PC-9 (cell line): Measurements from ENCODE around the gene PRKG1. TPM values are rescaled to one million over a fixed set of nuclear protein-coding genes. Genes with fewer than 3 reads are reported as not detected.

Source experiments
- BruUV-seq: library from RNA; stranded (reverse); fragments of 400-500 nt; replicated peaks from 2 replicates; lab custom pipeline; 2021; lab: Mats Ljungman, UMichigan
- CTCF ChIA-PET: fragments of 300-600 bp; sonication (Branson Sonifier 250); formaldehyde crosslinking; loops from one replicate; lab custom pipeline; 2022; ENCODE audit warnings: antibody characterized with exemption; lab: Charles Lee
- POLR2A ChIA-PET: fragments of 300-600 bp; sonication (Branson Sonifier 250); formaldehyde crosslinking; loops from one replicate; lab custom pipeline; 2022; ENCODE audit warnings: antibody characterized with exemption; ENCODE audit not compliant: unreplicated experiment; lab: Charles Lee
- DNase-seq, 2 experiments: peaks; one replicate each; pipeline versions ENCODE4 v3.0.0 to v3.0.0-alpha.2; 2015 to 2022; ENCODE audit warnings: mixed read lengths in 1 of 2
- H2AFZ ChIP-seq: fragments of 200-600 bp; sonication (generic); 2 replicates; pipeline ENCODE4 v1.8.1; 2017; ENCODE audit warnings: antibody characterized with exemption
- H3F3A ChIP-seq: fragments of 200-600 bp; sonication (generic); 2 replicates; pipeline ENCODE4 v1.8.1; 2017; ENCODE audit warnings: antibody characterized with exemption, mild to moderate bottlenecking, low read depth; ENCODE audit not compliant: insufficient read depth
- H3K27ac ChIP-seq: fragments of 200-600 bp; sonication (generic); 2 replicates; pipeline ENCODE4 v1.6.1; 2016; ENCODE audit warnings: mixed run types
- H3K27me3 ChIP-seq: fragments of 200-600 bp; sonication (generic); 2 replicates; pipeline ENCODE4 v1.6.1; 2016; ENCODE audit warnings: low read depth, mixed run types; ENCODE audit not compliant: insufficient read depth
- H3K36me3 ChIP-seq: fragments of 200-600 bp; sonication (generic); 2 replicates; pipeline ENCODE4 v1.6.1; 2016; ENCODE audit warnings: low read depth, mixed run types
- H3K4me1 ChIP-seq: fragments of 200-600 bp; sonication (generic); replicated peaks from 2 replicates; pipeline ENCODE4 v1.6.1; 2016; ENCODE audit warnings: mixed run types; ENCODE audit not compliant: insufficient read depth
- H3K4me2 ChIP-seq: fragments of 200-600 bp; sonication (generic); 2 replicates; pipeline ENCODE4 v1.6.1; 2017; ENCODE audit warnings: mixed run types
- H3K4me3 ChIP-seq: fragments of 200-600 bp; sonication (generic); 2 replicates; pipeline ENCODE4 v1.6.1; 2016; ENCODE audit warnings: mixed run types
- H3K79me2 ChIP-seq: fragments of 200-600 bp; sonication (generic); 2 replicates; pipeline ENCODE4 v1.6.1; 2017; ENCODE audit warnings: low read depth, mixed run types
- H3K9me2 ChIP-seq: fragments of 200-600 bp; sonication (generic); 2 replicates; pipeline ENCODE4 v1.8.1; 2017; ENCODE audit warnings: mild to moderate bottlenecking; ENCODE audit not compliant: insufficient read depth
- H3K9me3 ChIP-seq: fragments of 200-600 bp; sonication (generic); 2 replicates; pipeline ENCODE4 v1.8.1; 2016; ENCODE audit warnings: low read depth; ENCODE audit not compliant: insufficient read depth
- H4K20me1 ChIP-seq: fragments of 200-600 bp; sonication (generic); 2 replicates; pipeline ENCODE4 v1.8.1; 2017; ENCODE audit not compliant: insufficient read depth
- CTCF ChIP-seq: fragments of 200-600 bp; sonication (generic); conservative IDR thresholded peaks from 2 replicates; pipeline ENCODE4 v1.6.1; 2017; ENCODE audit warnings: mixed run types, antibody characterized with exemption, mild to moderate bottlenecking, moderate library complexity
- EZH2 ChIP-seq: fragments of 200-600 bp; sonication (generic); IDR thresholded peaks from 2 replicates; pipeline ENCODE4 v1.8.0; 2017; ENCODE audit warnings: antibody characterized with exemption, low read depth
- intact Hi-C: fragments of 100-400 bp; cut with micrococcal nuclease; formaldehyde crosslinking; loops from one replicate; pipeline ENCODE4 v1.10.0; 2022; ENCODE audit not compliant: unreplicated experiment
- total RNA-seq: library from RNA; stranded (reverse); gene quantifications from 2 replicates; pipeline ENCODE4 v1.2.3, GENCODE V29; 2021

The PRKG1 gene
- total RNA-seq, 1 experiment from 2014 or later: 0.70 TPM

GRCh38 chr10:52004342-52004949 lies 930.2 kb downstream of the PRKG1 start:
- no peak overlapping the region for H3K4me2 ChIP-seq
- intact Hi-C loops: loop anchor here (1.0 to 5.0 kb wide), 4 partner anchors 617 to 1017 kb away; no protein-coding TSS in a partner anchor
- H3K4me3 ChIP-seq: no peak overlapping the region
- H3K79me2 ChIP-seq: no peaks in the 10 kb centered on the region
- no peaks in the 10 kb centered on the region for H3K9me2 ChIP-seq
- no peak for DNase-seq
- no peaks in the 10 kb centered on the region for H3K36me3 ChIP-seq
- no peaks in the 10 kb centered on the region for H4K20me1 ChIP-seq
- ChIA-PET CTCF (interaction anchor here (0.6 to 1.1 kb wide), 3 partner anchors 585 to 1095 kb away, joined by 3 to 4 read pairs (median 3); no protein-coding TSS in a partner anchor), POLR2A (no interaction called here)
- H2AFZ ChIP-seq: no peak overlapping the region
- no TSS peak for BruUV-seq
- no peak overlapping the region for H3K27ac ChIP-seq
- no peaks in the 10 kb centered on the region for H3K9me3 ChIP-seq
- no peaks in the 10 kb centered on the region for H3F3A ChIP-seq
- H3K4me1 ChIP-seq: no peaks in the 10 kb centered on the region
- no peaks in the 10 kb centered on the region for H3K27me3 ChIP-seq
- peak; percentile 78 for TF ChIP-seq CTCF
- no peak for TF ChIP-seq EZH2

- Histone ChIP-seq H3K27me3 (no peaks in the 10 kb centered on the region), H3K4me2 (no peak overlapping the region), H4K20me1 (no peaks in the 10 kb centered on the region), H3K27ac (no peak overlapping the region), H3K79me2 (no peaks in the 10 kb centered on the region), H3K36me3 (no peaks in the 10 kb centered on the region), H3K4me1 (no peaks in the 10 kb centered on the region), H3K9me3 (no peaks in the 10 kb centered on the region), H3K9me2 (no peaks in the 10 kb centered on the region), H3F3A (no peaks in the 10 kb centered on the region), H2AFZ (no peak overlapping the region), H3K4me3 (no peak overlapping the region)
- POLR2A ChIA-PET: no interaction called here
- CTCF ChIA-PET: no interaction called here
- TF ChIP-seq EZH2: no peak
- TF ChIP-seq CTCF: no peak
- DNase-seq: no peak
- BruUV-seq: no TSS peak
- intact Hi-C loops: no loop called here
Observed at GRCh38 chr10:52007091-52007490, 932.8 kb downstream of the PRKG1 start.

- TF ChIP-seq CTCF (no peak), EZH2 (no peak)
- Histone ChIP-seq H4K20me1 (no peaks in the 10 kb centered on the region), H3K36me3 (no peaks in the 10 kb centered on the region), H3K27me3 (no peaks in the 10 kb centered on the region), H3K9me2 (no peaks in the 10 kb centered on the region), H3K4me2 (no peak overlapping the region), H3K4me3 (no peak overlapping the region), H3F3A (no peaks in the 10 kb centered on the region), H3K9me3 (no peaks in the 10 kb centered on the region; the same call in 1 of the 2 replicates), H3K79me2 (no peaks in the 10 kb centered on the region), H3K4me1 (no peaks in the 10 kb centered on the region), H3K27ac (no peak overlapping the region), H2AFZ (no peak overlapping the region)
- POLR2A ChIA-PET: no interaction called here
- intact Hi-C loops: no loop called here
- no peak for DNase-seq
- CTCF ChIA-PET: no interaction called here
- no TSS peak for BruUV-seq
Observed at GRCh38 chr10:52011118-52011517, 936.8 kb downstream of the PRKG1 start.
